HG02852 (cell line): ENCODE results near the gene CTRB1.
"Not testable (repeated sequence)": the region's sequence is repeated elsewhere in the genome, so short reads cannot be mapped to it uniquely, and the experiment has no call there.

Source experiments
- ATAC-seq: cut with Tn5 transposase; IDR thresholded peaks from one replicate; pipeline ENCODE4 v1.9.1; 2021; ENCODE audit warnings: mild to moderate bottlenecking, moderate library complexity; ENCODE audit not compliant: unreplicated experiment

CTRB1 gene

DNA sequence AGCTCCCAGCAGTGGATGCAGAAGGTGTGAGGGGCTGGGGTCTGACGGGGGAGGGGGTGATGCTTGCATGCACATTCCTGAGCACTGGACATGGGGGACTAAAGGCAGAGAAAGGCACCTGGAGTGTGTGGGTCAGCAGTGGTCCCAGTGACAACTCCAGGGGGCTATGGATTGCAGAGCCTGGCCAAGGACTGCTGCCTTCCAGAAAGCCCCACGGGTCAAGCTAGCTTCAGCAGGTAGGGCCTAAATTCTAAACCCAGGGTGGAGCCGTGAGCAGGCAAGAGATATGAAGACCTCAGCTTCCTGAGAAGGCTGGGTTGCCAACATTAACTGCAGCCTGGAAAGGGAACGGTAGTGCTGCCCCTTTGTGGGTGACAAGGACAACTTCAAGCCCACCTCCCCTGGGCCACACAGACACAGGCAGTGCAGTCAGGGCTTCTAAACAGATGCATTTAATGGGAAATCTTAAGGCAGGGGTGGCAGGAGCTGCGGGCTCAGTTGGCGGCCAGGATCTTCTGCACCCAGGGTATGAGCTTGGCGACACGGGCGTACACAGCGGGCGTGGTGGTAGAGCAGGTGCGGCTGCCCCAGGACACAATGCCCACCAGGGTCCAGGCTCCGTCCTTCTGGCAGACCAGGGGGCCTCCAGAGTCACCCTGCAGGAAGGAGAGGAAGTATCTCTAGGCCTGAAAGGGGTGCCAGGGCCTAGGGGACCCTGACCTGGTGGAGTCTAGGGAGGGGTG is 14.9 kb upstream of the CTRB1 start:
- no peak for ATAC-seq

DNA sequence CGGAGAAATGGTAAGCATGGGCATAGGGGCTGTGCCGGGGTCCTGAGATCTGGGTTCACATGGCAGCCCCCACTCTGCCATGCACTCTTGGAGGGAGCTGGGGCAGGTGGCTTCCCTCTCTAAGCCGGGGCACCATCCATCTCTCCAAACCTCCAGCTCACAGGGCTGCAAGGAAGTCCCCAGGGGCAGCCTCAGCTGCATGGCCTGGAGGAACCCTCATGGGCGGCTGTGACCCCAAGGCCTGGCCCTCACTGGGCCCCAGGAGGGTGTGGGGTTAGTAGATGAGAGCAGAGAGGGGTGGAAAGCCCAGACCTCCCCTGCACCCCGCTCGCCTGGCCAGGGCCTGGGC is 14.4 kb upstream of the CTRB1 start:
- no peak for ATAC-seq

GRCh38 chr16:75204905-75205304 is 13.9 kb upstream of the CTRB1 start:
- ATAC-seq = not testable (repeated sequence)

DNA sequence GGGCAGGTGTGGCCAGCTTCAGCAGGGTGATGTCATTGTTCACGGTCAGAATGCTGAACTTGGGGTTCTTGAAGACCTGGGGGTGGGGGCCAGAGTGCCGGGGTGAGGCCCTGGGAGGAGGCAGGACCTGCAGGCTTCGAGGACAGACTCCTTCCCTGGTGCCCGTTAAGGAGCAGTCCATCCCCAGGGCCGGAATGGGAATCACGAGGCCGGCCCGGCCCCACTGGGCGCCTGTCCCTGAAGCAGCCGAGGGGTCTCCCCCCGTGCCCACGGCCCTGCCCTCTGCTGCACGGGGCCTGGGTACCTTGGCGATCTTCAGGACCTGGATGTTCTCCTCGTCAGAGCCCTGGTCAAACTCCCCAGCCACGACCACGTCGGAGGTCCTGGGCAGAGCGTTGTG is 13.3 kb upstream of the CTRB1 start:
- ATAC-seq = not testable (repeated sequence)

DNA sequence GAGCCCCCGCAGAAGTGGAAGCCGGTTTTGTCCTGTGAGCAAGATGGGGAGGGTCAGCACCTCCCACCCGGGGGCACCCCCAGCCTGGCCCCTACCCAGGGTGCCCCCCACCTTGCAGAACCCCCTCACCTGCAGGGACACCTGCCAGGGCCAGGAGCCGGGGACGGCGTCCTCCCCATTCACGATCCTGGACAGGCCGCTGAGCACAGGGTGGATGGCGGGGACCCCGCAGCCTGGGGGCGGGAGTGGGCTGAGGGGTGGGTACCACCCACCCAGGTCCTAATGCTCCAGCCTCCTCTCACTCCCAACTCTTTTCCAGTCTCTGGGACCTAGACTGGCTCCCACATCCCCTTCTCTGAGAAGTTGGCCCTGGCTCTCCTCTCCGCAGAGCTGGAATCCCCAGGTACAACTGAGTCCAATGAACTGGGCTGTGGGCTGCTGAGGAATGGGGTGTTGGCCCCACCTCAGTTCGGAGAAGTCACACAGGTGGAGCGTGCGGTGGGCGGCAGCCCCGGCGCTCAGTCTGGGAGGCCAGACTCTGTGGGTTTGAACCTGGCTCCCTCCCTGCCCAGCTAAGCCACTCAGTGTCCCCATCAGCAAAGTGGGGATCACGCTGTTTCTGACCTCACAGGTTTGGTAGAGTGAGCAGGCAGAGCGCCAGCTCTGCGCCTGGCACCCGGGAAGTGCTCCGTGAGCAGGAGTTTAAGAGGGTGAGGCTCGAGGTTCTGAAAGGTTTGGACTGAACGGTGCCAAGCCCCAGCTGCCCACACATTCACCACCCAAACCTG is 12.6 kb upstream of the CTRB1 start:
- ATAC-seq = not testable (repeated sequence)

- no peak for ATAC-seq
Measured at GRCh38 chr16:75206749-75207451, 11.9 kb upstream of the CTRB1 start, which contains the start of gene CTRB2. Gene CTRB2, minus strand, starts transcription at chr16:75207161. Its CDS starts 20 bp downstream, at chr16:75207141.

GRCh38 chr16:75207831-75208230 is 11.0 kb upstream of the CTRB1 start:
- ATAC-seq = no peak

GRCh38 chr16:75208242-75208825 is 10.5 kb upstream of the CTRB1 start:
- ATAC-seq = no peak

DNA sequence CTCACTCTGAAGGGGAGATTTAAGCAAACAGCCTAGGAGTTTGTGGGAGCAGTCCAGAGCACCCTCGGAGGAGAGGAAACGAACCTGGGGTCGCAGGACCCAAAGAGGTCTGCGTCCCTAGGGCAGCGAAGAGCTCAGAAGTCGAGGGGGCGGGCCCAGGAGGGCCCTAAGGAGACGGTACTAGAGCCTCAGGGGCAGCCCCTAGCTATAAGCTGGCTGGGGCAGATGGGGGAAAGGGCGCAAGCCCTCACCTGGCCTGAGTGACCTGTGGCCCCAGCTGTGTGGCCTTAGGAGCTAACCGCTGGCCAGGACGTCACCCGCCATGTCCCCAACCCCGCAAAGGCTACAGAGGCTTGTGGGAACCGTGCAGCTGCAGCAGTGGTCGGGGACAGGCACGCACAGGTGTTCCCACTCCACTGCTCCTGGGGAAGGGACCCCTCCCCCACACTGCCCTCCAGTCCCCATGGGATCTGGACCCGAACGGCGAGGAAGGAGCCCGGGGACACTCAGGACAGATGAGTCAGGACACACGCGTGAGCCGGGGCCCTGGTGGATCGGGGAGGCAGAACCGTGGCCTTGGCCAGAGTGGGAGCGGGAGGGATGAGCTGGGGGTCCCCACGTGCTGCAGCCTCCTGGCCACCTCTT is 9.8 kb upstream of the CTRB1 start:
- no peak for ATAC-seq

DNA sequence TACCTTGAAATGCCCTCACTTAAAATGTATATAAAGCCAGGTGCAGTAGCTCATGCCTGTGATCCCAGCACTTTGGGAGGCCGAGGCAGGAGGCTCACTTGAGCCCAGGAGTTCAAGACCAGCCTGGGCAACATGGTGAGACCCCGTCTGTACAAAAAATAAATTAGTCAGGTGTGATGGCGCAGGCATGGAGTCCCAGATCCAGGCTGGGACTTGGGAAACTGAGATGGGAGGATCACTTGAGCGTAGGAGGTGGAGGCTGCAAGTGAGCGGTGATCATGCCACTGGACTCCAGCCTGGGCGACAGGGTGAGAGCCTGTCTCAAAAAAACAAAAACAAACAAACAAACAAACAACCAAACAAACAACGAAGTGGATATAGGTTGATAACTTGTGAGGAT is 9.3 kb upstream of the CTRB1 start:
- ATAC-seq = not testable (repeated sequence)

- no peak for ATAC-seq
Measured at GRCh38 chr16:75209944-75210343, 8.8 kb upstream of the CTRB1 start.

DNA sequence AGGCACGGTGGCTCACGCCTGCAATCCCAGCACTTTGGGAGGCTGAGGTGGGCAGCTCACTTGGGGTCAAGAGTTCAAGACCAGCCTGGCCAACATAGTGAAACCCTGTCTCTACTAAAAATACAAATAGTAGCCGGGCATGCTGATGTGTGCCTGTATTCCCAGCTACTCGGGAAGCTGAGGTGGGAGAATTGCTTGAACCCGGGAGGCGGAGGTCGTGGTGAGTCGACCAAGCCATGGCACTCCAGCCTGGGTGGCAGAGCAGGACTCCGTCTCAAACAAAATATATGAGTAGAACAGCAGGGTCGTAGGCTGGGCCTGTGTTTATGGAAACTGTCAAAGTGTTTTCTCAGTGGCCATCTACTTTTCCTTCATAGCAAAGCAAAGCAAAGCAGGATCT is 7.5 kb upstream of the CTRB1 start:
- not testable (repeated sequence) for ATAC-seq

DNA sequence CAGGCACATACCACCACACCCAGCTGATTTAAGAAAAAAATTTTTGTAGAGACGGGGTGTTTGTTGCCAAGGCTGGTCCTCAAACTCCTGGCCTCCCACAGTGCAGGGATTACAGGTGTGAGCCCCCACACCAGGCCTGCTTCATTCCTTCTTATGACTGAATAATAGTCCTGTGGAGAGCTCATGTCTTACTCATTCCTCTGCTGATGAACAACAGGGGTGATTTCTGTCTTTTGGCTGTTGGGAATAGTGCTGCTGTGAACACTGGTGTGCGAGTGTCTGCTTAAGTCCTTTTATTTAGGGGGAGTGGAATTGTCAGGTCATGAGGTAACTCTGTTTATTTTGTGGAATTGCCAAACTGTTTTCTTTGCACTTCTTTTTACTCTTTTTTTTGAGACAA is 2.7 kb upstream of the CTRB1 start:
- ATAC-seq = no peak

GRCh38 chr16:75216576-75216975 is 2.2 kb upstream of the CTRB1 start:
- ATAC-seq = no peak

- no peak for ATAC-seq
Measured at GRCh38 chr16:75217389-75217851, 1.4 kb upstream of the CTRB1 start.

GRCh38 chr16:75219088-75219487 is 300 bp downstream of the CTRB1 start:
- no peak for ATAC-seq

GRCh38 chr16:75219838-75220237 is 1.1 kb downstream of the CTRB1 start:
- no peak for ATAC-seq

- no peak for ATAC-seq
Measured at GRCh38 chr16:75222271-75222783, 3.5 kb downstream of the CTRB1 start.

DNA sequence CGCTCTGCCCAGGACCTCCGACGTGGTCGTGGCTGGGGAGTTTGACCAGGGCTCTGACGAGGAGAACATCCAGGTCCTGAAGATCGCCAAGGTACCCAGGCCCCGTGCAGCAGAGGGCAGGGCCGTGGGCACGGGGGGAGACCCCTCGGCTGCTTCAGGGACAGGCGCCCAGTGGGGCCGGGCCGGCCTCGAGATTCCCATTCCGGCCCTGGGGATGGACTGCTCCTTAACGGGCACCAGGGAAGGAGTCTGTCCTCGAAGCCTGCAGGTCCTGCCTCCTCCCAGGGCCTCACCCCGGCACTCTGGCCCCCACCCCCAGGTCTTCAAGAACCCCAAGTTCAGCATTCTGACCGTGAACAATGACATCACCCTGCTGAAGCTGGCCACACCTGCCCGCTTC is 4.3 kb downstream of the CTRB1 start:
- not testable (repeated sequence) for ATAC-seq

- ATAC-seq = no peak
Measured at GRCh38 chr16:75224306-75225082, 5.7 kb downstream of the CTRB1 start.
